Activated CD4-positive, CD25-positive, alpha-beta regulatory T cell (primary cell): ENCODE measurements around the gene POMP.

ENCODE experiments used
- DNase-seq, 4 experiments: peaks; one replicate each; lab custom pipeline; 2025; lab: John Stamatoyannopoulos, UW

POMP gene

GRCh38 chr13:28697441-28697840 lies 38.5 kb downstream of the POMP start:
- no peak for DNase-seq

GRCh38 chr13:28699246-28699645 lies 40.3 kb downstream of the POMP start:
- no peak for DNase-seq

GRCh38 chr13:28704282-28704681 lies 45.4 kb downstream of the POMP start:
- DNase-seq, result no peak

- no peak for DNase-seq
Measured at GRCh38 chr13:28704919-28705318, 46.0 kb downstream of the POMP start.

GRCh38 chr13:28705461-28706083 lies 46.6 kb downstream of the POMP start:
- DNase-seq, result no peak

- no peak for DNase-seq
Measured at GRCh38 chr13:28707629-28708427, 48.9 kb downstream of the POMP start.

- DNase-seq, result no peak
Measured at GRCh38 chr13:28710161-28710560, 51.2 kb downstream of the POMP start.

- no peak for DNase-seq
Measured at GRCh38 chr13:28714651-28715050, 55.7 kb downstream of the POMP start.

GRCh38 chr13:28716511-28716910 lies 57.6 kb downstream of the POMP start:
- DNase-seq, result no peak

- no peak for DNase-seq
Measured at GRCh38 chr13:28717170-28717569, 58.2 kb downstream of the POMP start.

GRCh38 chr13:28718196-28718542 lies 59.2 kb downstream of the POMP start:
- no peak for DNase-seq

GRCh38 chr13:28718543-28719226 lies 59.8 kb downstream of the POMP start, which contains the start of gene SLC46A3:
Gene SLC46A3, minus strand, starts transcription at chr13:28718970. Its CDS starts 972 bp downstream, at chr13:28717998.
- DNase-seq, result peak; percentile 87 to 98 (median 92)

- DNase-seq, result no peak
Measured at GRCh38 chr13:28719227-28720055, 60.5 kb downstream of the POMP start.

GRCh38 chr13:28723806-28724205 lies 64.9 kb downstream of the POMP start:
- no peak for DNase-seq

GRCh38 chr13:28725046-28725610 lies 66.2 kb downstream of the POMP start:
- no peak for DNase-seq
